ENCODE measurements around the gene SLC38A8.

SLC38A8 gene

DNA sequence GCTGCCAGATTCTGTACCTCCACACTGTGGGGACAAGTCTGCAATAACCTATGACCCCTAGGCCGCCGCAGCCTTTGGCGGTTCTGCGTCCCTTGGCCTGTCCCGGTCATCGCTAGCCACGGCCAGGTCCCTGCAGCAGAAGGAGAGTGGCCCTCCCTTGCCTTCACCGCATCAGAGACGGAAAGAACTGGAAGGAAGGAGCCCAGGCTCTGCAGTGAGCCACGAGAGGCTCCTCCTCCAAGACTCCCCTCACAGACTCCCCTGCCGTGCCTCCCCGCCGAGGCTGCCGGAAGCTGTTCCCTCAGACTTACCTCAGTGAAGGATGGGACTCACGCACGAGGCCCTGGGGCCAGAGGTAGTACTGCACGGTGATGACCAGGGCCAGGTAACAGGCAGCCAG lies 11.0 kb downstream of the SLC38A8 start:
- no peak for DNase-seq (ENCODE audit: low read depth in 2 of 2)

DNA sequence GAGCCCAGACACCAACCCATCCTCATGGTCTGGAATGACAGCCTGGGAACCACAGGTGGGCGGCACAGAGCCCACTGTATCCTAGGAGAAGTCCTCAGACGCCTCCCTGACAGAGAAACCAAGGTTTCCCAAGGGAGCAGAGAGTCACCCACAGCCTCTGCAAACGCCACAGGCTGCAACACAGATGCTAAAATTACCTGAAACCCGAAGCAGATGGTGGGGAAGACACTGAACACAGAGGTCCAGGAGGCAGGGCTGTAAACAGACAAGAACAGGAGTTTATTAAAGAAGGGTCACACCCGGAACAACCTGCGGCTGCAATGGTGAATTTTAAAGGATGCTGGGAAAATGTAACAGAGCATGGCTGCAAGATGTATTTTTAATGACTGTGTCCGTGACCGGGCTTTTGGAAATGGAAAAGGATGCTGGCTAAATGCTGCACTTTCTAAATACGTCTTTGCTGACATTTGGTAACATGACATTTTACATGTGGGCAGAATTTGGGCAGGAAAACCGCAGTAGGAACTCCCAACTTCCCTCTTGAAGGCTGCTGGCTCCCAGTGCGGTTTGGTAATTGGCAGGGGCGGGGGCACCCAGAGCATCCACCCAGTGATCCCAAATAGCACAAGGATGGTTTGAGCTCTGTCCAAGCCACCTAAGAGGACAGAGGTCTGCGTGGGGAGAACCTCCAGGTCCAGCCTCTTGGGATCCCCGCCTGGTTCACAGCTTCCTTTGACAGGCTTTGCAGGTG lies 13.1 kb downstream of the SLC38A8 start:
- no peak for DNase-seq (ENCODE audit: low read depth in 2 of 2)

DNA sequence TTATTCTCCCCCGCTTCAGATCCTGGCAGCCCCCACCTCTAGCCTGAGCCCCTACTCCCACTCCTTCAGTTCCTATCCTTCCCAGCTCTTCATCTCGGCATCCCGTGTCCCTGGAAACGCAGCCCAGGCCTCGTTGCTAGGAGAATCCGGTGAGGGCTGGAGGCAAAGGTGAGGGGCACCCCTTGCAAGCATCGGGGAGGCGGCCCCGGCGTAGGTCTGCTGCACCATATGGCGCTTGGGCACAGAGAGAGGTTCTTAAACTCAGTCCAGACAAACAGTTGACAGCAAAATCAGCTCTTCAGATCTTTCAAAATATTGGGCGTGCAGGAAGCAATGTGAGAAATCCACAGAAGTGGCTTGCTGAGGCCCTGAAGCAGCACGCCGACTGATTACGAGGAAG lies 15.0 kb downstream of the SLC38A8 start:
- no peak for DNase-seq (ENCODE audit: low read depth in 2 of 2)

DNA sequence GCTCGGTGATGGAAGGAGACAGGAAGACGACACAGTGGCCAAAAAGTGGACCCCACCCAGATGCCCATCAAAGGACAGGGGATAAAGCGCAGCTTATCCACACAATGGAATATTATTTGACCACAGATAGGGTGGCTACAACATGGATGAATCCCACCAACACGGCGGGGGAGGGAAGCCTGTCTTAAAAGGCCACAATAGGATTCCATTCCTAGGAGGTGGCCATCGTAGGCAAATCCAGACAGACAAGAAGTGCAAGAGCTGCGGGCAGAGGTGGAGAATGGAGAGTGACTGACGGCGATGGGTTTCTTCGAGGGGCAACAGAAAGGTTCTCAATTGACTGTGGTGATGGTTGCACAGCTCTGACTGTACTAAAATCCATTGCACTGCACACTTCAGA lies 16.0 kb downstream of the SLC38A8 start:
- no peak for DNase-seq (ENCODE audit: low read depth in 2 of 2)

DNA sequence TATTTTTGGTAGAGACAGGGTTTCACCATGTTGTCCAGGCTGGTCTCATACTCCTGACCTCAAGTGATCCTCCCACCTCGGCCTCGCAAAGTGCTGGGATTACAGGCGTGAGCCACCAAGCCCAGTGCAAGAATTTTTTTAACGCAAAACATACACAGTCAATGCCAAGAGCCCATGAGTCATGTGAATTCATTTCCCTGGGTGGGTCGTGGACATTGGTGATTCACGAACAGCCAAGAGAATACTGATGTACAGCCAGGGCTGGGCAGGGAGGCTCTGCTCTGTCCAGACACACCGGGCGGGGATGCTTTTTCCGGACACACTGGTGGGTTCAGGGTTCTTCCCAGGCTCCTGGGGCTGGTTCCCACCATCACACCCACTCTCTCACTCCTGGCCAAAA lies 17.7 kb downstream of the SLC38A8 start:
- DNase-seq (ENCODE audit: low read depth in 2 of 2): no peak

DNA sequence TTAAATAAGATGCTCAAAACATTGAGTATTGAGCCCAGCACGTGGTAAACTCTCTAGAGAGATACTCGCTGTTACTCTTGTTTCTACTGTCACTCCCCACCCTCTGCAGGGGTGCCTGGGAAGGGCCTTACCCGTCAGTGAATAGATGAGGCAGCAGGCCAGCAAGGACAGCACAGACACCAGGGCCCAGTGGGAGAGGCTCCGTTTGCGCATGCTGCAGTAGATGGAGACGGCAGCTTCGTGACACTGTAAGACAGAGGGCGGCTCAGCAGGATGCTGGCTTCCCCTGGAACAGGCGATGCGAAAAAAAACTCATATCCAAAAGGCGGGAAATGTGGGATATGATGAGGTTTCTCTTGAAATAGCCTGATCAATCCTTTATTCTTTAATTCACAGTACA lies 20.0 kb downstream of the SLC38A8 start:
- DNase-seq (ENCODE audit: low read depth in 2 of 2): no peak

DNA sequence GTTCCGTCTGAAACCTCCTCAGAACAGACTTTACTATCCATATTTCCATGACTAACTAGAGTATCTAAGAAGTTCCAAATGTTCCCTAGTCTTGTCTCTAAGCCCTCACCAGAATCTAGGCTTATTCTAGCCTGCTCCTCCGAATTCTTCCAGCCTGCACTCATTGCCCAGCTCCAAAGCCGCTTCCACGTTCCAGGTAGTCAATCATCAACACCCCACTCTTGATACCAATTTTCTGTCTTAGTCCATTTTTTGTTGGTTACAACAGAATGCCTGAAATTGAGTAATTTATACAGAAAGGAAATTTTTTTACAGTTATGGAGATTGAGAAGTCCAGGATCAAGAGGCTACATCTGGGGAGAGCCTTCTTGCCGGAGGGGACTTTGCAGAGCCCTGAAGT lies 21.1 kb downstream of the SLC38A8 start:
- DNase-seq (ENCODE audit: low read depth in 2 of 2): no peak

DNA sequence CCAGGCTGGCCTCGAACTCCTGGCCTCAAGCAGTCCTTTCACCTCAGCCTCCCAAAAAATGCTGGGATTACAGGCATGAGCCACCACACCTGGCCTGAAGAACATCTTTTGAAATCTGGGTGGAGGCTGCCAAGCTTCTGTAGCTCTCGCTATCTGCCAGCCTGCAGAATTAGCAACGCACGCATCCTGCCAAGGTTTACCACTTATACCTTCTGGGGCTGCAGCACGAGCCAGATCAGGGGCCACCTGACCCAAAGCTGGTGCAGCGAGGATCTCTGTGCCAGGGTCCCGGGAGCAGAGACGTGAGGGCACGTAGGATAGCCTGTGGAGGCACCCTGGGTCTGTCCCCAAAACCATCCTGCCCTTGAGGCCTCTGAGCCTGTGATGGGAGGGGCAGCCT lies 22.2 kb downstream of the SLC38A8 start:
- no peak for DNase-seq (ENCODE audit: low read depth in 2 of 2)

DNA sequence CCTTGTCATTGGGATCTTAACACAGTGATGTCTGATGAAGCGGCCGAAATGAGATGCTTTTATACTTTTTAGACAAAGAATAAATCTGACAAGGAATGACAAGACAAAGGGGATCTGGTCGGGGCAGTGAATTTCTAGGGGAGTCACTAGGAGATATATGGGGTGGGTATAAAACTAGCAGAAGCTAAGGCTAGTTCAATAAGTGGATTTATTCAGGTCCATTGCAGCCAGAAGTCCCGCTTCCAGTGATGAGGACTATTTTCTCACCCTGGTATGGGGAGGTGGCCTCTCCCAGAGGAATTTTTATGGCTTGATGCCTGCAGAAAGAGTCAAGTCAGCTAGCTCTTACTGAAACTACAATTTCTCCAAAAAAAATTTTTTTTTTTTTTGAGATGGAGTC lies 23.9 kb downstream of the SLC38A8 start:
- no peak for DNase-seq (ENCODE audit: low read depth in 2 of 2)

DNA sequence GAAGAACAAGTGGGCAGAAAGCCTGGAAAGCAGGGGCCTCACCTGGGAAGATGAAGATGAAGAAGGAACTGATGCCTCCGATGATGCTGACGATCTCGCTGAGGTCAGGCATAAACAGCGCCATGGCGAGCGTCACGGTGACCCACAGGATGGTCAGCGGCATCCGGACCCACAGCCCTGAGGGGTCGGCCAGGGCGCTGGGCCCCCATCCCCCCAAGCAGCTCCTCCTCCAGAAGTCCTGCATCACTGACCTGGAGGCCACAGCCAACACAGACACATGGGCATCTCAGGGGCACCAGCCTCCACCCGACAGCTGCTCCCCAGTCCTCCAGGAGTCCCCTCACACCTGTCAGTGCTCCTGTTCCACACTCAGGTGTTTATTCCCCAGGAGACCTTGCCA lies 26.1 kb downstream of the SLC38A8 start:
- DNase-seq (ENCODE audit: low read depth in 2 of 2): no peak

DNA sequence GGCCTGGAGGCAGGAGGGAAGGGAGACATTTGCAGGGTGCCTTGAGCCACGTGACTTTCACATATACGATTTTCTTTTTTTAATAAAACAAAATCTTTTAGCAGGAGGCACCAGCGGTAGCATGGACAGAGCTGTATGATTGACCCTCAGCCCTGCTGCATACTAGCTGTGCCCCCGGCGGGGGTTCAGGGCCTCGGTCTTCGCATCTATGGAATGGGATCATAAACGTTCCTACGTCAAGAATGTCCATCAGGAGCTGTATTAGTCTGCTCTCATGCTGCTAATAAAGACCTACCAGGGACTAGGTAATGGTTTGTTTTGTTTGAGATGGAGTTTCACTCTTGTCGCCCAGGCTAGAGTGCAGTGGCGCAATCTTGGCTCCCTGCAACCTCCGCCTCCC lies 27.2 kb downstream of the SLC38A8 start:
- DNase-seq (ENCODE audit: low read depth in 2 of 2): no peak

DNA sequence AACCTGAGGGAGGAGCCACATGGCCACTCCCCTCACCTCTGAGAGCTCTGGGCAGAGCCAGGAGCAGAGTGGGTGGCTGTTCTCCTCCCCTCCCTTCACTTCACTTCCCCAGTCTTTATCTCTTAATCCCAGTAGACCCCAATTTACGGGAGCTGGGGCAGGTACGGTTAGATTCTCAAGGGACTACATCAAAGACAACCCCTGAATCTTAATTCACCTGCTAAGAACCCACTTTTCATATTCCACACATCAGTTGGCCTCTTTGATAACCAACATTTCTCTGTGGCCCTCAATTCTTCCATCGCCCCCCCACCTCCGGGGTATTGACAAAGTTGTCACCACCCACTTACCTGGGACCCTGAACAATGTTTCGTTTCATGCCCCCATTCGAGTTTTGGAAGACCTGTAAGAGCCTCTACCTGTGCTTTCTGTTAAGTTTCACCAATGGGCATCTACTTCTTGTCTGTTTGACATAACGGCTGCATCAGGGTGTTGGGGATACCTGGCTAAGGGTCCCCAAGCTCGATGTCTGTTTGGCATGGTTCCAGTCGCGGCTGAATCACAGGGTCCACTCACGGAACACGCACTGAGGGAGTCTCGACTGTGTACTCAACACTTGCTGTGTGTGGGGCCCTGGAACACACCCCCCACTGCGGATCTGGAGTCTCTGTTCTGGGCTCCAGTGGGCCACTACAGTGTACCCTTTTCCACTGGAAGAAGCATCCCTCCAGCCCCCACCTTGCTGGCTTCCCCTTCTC lies 27.8 kb downstream of the SLC38A8 start:
- DNase-seq (ENCODE audit: low read depth in 2 of 2): no peak

DNA sequence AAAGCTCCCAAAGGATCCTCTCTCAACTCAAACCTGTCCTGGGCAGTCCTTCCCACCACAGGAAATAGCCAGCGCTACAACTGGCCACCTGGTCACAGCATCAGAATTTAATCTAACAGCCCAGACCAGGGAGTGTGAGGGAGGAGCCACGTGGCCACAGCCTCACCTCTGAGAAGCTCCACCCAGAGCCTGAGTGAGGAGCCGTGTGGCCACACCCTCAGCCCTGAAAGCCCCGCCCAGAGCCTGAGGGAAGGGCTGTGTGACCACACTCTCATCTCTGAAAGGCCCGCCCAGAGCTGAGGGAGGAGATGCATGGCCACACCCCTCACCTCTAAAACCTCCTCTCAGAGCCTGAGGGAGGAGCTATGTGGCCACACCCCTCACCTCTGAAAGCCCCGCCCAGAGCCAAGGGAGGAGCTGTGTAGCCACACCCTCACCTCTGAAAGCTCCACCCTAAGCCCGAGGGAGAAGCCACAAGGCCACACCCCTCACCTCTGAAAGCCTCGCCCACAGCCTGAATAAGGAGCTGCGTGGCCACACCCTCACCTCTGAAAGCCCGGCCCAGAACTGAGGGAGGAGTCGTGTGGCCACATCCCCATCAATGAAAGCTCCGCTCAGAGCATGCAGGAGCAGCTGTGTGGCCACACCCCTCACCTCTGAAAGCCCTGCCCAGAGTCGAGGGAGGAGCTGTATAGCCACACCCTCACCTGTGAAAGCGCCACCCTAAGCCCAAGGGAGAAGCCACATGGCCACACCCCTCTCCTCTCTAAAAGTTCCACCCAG lies 28.6 kb downstream of the SLC38A8 start:
- peak; percentile 69 to 77 for DNase-seq (ENCODE audit: low read depth in 2 of 2)

DNA sequence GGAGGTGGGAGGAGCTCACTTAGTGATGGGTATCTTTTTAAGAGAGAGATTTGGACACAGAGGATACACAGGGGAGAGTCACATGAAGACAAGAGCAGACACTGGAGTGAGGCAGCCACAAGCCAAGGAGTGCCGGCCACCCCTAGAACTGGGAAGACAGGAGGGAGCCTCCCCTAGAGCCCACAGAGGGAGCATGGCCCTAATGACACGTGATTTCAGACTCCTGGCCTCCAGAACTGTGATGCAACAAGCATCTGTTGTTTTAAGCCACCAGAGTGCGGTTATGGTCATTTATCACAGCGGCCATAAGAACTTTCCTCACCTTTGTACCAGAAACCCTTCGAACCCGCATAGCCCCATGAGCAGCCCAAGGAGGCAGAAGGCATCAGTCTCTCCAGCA lies 33.3 kb downstream of the SLC38A8 start:
- DNase-seq (ENCODE audit: low read depth in 2 of 2): no peak

DNA sequence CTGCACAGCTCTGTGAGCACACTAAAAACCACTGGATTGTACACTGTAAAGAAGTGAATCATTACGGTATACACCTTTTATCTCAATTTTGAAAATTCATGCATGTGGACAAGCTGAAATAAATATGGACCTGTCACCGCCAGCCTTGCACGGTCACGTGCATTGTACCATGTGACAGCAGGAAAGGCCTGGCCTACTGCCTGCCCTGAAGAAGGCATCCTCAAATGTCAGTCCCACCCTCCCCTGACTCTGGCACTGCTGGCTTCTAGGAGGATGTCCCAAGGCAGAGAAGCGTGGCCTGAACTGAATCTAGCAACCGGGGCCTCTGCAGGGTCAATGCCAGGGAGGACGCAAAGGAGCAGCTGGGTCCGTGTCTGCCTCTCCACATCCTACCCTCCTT lies 34.6 kb downstream of the SLC38A8 start:
- no peak for DNase-seq (ENCODE audit: low read depth in 2 of 2)

DNA sequence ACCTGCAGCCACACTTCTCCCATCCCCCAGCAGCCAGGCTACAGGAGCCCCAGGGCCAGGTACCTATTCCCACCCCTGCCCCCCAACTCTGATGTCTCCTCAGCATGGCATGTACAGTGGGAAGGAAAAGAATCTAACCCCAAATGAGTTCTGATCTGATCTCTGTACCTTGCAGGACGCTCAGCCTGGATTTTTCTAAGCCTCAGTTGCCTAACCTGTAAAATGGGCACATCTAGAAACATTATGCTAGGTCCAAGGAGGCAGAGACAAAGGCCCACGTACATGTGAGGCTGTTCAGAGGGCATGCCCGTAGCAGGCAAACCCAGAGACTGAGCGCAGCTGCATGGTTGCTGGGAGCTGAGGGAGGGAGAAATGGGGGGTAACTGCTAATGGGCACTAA lies 35.1 kb downstream of the SLC38A8 start:
- no peak for DNase-seq (ENCODE audit: low read depth in 2 of 2)

DNA sequence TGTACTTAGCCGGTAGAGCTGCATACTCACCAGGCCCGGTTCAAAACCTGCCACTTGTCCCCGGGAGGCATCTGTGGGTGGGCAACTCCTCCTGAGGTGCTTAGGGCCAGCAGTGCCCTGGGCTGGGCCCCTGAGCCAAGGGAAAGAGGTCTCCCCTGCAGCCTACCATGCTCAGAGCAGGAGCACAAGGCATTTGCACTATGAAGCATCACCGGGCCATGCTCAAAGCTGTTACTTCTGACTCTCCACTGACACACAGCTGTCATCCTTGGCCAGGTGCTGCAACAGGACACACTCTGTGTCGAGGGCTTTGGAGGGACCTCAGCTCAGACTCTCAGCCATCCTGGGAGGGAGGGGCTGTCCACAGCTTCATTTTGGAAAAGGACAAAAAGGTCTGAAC lies 37.2 kb downstream of the SLC38A8 start:
- DNase-seq (ENCODE audit: low read depth in 2 of 2): no peak

DNA sequence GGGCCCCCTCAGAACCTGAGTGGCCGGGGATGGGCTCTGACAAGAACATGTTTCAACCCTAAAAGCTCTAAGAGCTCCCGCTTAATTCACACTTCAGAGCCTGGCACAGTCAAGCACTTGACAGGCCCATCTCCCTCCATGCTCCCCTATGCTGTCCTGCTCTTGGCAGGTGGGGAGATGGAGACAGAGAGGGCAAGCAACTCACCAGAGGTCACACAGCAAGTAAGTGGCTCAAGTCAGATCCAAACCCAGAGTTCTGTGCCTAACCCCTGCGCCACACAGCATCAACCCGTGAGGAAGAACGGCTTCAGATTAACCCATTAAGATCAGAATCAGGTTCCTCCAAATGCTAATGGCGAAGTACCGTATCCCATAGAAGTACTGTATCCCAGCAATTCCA lies 38.2 kb downstream of the SLC38A8 start:
- no peak for DNase-seq (ENCODE audit: low read depth in 2 of 2)

DNA sequence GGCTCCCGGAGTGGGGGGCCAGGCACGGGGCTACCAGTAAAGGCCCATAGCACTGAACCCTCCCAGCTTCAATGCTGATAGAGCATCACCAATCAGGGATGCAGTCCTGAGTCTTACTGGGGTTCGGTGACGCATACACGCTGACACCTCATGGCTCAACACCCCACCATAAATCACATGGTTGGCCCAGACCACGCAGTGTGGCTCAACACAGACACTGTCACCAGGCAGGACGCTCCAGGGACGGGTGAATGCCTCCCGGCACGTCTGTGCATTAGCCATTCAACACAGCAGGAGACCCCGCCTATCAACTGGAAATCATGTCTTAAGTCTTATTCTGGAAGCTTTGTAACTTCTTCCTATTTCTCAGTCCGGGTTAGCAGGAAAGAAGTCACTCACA lies 39.6 kb downstream of the SLC38A8 start:
- no peak for DNase-seq (ENCODE audit: low read depth in 2 of 2)

DNA sequence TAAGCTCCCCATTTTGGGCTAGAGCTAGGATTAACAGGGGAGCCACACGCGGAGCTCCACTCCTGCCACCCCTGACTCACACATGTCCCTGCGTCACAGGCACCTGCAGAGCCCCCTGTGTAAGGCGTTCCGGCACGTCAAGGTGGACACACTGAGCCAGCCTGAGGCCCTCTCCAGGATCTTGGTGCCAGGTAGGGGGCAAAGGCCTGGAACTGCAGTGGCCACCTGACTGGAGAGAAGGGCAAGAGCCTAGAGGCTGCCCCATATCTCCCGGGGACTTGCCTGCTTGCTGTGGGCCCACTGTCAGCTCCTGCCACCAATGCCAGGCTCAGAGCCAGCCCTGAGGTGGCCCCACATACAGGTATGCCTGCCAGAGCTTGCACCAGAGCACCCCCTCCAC lies 40.9 kb downstream of the SLC38A8 start:
- DNase-seq (ENCODE audit: low read depth in 2 of 2): no peak

DNA sequence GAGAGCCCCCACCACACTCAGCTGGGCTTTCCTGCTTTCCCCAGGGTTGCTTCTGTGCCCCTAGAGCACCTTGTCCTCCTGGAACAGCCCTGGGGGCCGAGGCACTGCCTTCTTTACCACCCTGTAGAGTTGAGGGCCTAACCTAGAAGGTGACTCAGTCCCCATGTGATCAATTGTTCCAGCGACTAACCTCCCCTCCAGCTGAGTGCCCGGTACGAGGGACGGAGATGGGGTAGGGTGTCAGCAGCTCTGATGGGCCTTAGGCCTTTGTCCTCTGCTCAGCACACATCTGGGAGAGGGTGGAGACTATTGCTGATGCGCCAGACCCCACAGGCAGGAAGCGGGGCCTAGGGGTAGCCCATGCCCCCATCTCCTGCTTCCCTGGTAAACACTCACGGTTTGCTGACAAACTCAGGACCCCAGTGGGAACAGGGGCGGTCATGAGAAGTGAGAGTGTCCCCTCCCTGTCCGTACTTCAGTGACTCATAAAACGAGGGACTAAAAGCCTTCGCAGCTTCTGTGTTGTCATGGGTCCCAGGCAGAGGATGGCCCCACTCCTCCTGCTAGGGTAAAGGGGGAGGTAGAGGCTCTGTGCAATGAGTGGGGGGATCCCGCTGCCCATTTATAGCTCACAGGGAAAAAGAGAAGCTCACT lies 41.5 kb downstream of the SLC38A8 start:
- DNase-seq (ENCODE audit: low read depth in 2 of 2): no peak

DNA sequence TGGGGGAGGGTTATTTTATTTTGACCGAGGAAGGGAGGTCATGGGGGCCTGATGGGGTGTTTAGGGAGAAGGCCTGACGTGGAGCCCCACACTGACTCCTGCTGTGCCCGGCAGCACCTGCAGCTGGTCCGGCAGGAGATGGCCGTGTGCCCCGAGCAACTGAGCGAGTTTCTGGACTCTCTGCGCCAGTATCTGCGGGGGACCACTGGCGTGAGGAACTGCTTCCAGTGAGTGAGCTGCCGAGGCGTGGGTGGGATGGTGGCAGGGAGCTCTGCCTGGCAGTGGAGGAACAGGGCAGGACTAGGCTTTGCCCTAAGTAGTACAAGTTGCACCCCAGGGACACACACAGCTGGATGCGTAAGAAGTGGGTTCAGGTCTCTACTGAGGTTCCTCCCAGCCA lies 44.5 kb downstream of the SLC38A8 start:
- DNase-seq (ENCODE audit: low read depth in 2 of 2): no peak
